GM18951 (cell line): ENCODE measurements around the gene ZNF860.

Experiments used
- POLR2A ChIP-seq: IDR thresholded peaks from 4 replicates; pipeline ENCODE4 v1.6.1; 2011; ENCODE audit warnings: mild to moderate bottlenecking; ENCODE audit not compliant: insufficient read length, insufficient read depth; ENCODE audit errors: extremely low read depth
- in situ Hi-C: fragments of 300-500 bp; cut with MboI; formaldehyde crosslinking; loops from one replicate; pipeline ENCODE4 v1.12.0; 2022; ENCODE audit warnings: low sequenced_read_pairs, mixed read lengths, inconsistent platforms; ENCODE audit not compliant: unreplicated experiment

ZNF860 gene

DNA sequence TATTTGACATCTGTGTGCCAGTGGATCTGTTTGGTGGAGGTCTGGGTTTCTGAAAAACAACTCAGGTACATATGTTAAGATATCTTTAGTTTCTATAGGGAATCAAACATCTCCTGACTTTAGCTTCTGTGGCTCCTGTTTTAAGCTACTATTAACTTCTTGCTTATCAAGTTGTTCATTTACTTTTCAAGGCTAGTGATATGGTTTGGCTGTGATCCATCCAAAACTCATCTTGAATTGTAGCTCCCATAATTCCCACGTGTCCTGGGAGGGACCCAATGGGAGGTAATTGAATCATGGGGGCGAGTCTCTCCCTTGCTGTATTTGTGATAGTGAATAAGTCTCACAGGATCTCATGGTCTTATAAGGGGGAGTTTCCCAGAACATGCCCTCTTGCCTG lies 41.4 kb downstream of the ZNF860 start:
- in situ Hi-C loops: no loop called here
- TF ChIP-seq POLR2A: no peak

DNA sequence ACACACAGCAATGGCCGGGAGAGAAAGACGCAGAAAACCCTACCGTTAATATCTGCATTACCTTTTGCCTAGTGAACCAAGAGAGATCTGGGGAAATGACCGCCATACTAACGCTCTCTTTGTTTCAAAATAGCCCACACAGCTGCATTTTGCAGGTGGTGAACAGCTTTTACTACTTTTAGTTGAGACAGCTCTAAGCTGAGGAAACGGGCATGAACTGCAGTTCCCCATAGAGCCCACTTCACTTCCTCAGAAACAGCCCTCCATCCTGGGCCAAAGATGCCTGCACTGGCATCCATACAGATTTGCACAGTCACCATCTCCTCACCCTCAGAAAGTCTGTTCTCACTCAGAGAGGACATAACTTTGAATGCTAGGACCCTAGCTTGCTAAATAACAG lies 45.0 kb downstream of the ZNF860 start:
- in situ Hi-C loops: no loop called here
- TF ChIP-seq POLR2A: no peak

DNA sequence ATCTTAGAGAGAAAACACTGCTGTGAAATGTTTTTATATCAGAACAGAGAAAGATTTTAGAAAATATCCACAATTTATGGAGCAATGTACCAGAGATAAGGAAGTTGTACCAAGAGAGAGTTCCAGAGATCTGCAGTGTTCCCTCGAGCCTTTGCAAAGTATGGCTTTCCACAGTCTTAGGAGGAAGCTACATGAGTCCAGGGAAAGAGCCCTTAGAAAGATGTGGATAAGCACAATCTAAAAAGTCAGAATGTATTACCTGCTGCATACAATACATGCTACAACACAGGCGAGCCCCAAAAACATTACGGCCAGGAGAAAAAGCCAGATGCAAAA lies 56.4 kb downstream of the ZNF860 start:
- no peak for TF ChIP-seq POLR2A
- in situ Hi-C loops: no loop called here

DNA sequence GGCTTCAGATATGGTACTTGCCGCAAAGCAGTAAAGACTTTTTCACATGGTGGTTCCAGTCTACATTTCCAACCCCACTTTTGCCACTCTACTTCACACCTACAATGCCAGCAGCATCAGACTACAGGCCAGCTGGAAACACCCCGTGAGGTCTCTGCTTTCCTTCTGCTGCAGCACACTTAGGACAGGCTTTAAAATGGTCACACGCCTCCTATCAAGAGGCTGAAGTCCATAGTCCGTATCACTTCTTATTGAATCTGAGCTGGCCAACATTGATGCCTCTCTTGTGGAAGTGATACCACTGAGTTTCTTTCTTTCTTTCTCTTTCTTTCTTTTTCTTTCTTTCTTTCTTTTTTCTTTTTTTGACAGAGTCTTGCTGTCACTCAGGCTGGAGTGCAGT lies 59.8 kb downstream of the ZNF860 start:
- TF ChIP-seq POLR2A: no peak
- in situ Hi-C loops: no loop called here
